ENCODE data around the gene MRPS15.

MRPS15 gene

DNA sequence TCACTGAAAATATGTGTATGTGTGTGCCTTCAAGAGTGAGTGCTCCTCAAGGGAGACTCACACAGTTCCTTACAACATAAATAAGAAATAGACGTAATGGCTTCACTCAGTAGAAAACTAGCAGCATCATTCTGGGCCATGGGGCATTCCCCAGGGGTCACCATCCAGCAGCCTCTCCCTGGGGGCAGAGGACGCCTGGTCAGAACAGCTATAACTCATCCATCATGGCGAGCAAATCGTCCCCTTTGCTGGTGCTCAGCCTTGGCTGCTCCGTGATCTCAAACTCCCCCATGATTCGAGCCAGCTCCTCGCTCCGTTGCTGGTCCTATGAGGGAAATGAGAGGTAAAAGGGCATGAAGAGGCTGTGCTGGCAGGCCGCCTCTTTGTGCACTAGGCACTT lies 46.3 kb downstream of the MRPS15 start:
- DNase-seq: no peak

DNA sequence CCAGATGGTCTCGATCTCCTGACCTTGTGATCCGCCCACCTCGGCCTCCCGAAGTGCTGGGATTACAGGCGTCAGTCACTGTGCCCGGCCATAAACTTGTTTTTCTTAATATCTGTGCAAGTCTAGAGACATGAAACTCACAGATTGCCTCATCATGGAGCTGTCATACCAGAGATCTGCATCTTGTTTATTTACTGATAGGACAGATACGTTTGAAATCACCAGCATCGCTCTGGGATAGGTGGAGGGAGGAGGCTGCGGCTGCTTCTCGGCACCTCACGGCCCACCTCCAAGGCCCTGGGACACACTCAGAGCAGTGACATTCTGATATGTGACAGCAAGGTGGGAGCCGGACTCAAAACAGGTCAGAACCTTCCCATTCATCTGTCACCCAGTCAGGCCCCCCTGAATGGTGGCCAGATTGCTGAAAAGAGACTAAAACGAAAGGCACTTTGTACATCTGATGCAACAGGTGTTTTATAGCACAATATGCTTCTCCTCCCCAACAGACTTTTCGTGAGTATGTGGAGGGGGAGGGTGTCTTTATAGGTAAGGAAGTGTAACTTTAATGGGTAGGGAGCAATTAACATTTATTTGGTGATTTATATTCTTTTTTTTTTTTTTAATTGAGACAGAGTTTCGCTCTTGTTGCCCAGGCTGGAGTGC lies 48.4 kb downstream of the MRPS15 start:
- no peak for DNase-seq

DNA sequence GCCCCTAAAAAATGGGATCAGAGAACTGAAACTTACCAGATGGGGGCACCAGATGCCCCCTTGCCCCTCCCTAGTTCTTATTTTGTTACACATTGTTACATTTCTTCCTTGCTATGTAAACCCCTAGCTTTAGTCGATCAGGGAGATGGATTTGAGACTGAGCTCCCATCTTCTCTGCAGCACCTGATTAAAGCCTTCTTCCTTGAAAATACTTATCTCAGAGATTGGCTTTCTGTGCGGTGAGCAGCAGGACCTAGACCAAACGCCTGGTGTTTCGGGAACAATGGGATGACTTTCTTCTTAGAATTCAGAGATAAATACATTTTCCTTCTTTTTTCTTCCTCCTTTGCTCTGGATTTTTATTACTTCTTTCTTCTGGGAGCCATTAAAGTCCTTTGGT lies 49.8 kb downstream of the MRPS15 start:
- DNase-seq: no peak

DNA sequence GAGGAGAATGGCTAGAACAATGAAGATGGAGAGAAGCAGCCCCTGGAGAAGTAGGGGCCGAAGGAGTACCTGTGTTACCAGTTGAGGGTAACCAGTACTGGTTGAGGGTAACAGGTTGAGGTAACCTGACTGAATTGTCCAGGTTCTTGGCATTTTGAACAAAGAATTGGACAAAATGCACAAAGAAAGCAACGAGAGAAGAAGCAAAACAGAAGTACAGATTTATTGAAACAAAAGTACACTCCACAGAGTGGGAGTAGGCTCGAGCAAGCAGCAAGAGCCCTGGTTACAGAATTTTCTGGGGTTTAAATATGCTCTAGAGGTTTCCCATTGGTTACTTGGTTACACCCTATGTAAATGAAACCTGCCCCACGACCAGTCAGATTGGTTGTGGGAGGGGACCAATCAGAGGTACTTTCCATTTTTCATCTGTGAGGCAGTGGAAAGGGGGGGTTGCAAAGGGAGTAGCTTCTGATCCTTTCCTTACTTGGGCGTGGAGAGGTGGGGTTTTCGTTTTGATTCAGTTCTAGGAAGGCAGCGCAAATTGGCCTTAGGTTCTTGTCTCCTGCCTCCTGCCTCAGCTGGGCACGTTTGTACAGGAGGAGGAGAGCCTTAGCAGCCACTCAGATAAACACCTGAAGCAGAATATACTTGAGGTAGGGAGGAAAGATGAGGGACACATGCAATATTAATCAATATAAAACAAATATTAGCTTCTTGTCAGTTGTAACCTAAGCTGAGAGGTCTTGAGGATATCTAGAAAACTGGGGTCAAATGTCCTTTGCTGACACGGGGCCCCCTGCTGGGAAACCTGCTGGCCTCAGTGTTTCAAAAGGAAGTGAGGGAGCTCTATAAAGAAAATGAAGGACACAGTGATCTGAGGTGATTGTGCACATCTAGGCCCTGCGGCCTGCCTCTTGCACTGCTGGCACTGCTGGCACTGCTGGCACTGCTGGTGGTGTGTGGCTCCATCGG lies 52.2 kb downstream of the MRPS15 start:
- DNase-seq: no peak

DNA sequence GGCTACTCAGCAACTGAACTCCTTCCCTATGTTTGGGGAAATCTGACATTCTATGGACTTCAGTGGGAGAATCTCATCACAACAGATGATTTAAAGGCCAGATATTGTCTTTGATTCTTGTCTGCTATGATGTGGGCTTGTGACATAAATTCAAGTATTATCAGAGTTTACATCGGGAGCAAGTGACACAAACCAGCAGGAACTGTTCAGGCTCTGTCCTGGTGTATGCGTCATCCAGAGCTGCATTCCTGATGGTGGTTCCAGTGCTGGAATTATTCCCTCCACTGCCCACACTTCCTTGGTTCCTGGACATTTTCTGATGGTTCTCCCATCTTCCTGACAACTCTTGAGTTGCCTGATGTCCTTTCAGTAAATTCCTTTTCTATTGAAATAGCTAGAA lies 55.7 kb downstream of the MRPS15 start:
- no peak for DNase-seq

DNA sequence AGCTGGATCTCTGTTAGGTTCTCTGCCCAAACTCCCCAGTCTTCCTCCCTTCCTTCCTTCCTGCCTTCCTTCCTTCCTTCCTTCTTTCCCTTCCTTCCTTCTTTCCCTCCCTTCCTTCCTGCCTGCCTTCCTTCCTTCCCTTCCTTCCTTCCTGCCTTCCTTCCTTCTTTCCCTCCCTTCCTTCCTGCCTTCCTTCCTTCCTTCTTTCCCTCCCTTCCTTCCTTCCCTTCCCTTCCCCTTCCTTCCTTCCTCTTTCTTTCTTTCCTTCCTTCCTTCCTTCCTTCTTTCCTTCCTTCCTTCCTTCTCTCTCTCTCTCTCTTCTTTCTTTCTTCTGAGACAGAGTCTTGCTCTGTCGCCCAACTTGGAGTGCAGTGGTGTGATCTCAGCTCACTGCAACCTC lies 57.7 kb downstream of the MRPS15 start:
- DNase-seq: no peak
